HG03469 (cell line): Measurements from ENCODE around the gene DOCK2.

Source experiments
- ATAC-seq: cut with Tn5 transposase; IDR thresholded peaks from one replicate; pipeline ENCODE4 v1.9.1; 2021; ENCODE audit warnings: mild to moderate bottlenecking, moderate library complexity, moderate number of reproducible peaks; ENCODE audit not compliant: unreplicated experiment

The DOCK2 gene

GRCh38 chr5:169970911-169971765 lies 334.1 kb downstream of the DOCK2 start:
- ATAC-seq: no peak

GRCh38 chr5:169971780-169972179 lies 334.7 kb downstream of the DOCK2 start:
- no peak for ATAC-seq

- no peak for ATAC-seq
Measured at GRCh38 chr5:169973056-169973455, 336.0 kb downstream of the DOCK2 start.

GRCh38 chr5:169974121-169974770 lies 337.2 kb downstream of the DOCK2 start:
- no peak for ATAC-seq

GRCh38 chr5:169978714-169979113 lies 341.6 kb downstream of the DOCK2 start:
- no peak for ATAC-seq

GRCh38 chr5:169979871-169980270 lies 342.8 kb downstream of the DOCK2 start:
- no peak for ATAC-seq

- no peak for ATAC-seq
Measured at GRCh38 chr5:169980418-169981053, 343.5 kb downstream of the DOCK2 start, which contains the start of gene INSYN2B. INSYN2B (minus strand) TSS chr5:169980495; CDS start chr5:169883898, 96,597 bp downstream.

GRCh38 chr5:169988206-169988605 lies 351.1 kb downstream of the DOCK2 start:
- ATAC-seq: no peak

- ATAC-seq: no peak
Measured at GRCh38 chr5:169988947-169989346, 351.9 kb downstream of the DOCK2 start.

GRCh38 chr5:169989365-169989764 lies 352.3 kb downstream of the DOCK2 start:
- ATAC-seq: no peak

GRCh38 chr5:169991115-169991869 lies 354.2 kb downstream of the DOCK2 start:
- no peak for ATAC-seq

GRCh38 chr5:169992789-169993484 lies 355.9 kb downstream of the DOCK2 start:
- ATAC-seq: no peak

- no peak for ATAC-seq
Measured at GRCh38 chr5:169993485-169993790, 356.4 kb downstream of the DOCK2 start.

GRCh38 chr5:169997798-169998197 lies 360.7 kb downstream of the DOCK2 start:
- ATAC-seq: no peak

GRCh38 chr5:169999621-170000020 lies 362.5 kb downstream of the DOCK2 start:
- ATAC-seq: no peak

- ATAC-seq: no peak
Measured at GRCh38 chr5:170000155-170000554, 363.1 kb downstream of the DOCK2 start.

GRCh38 chr5:170006021-170006420 lies 368.9 kb downstream of the DOCK2 start:
- no peak for ATAC-seq

- ATAC-seq: no peak
Measured at GRCh38 chr5:170008376-170008775, 371.3 kb downstream of the DOCK2 start.

- ATAC-seq: no peak
Measured at GRCh38 chr5:170010595-170010994, 373.5 kb downstream of the DOCK2 start.

- no peak for ATAC-seq
Measured at GRCh38 chr5:170011751-170012150, 374.7 kb downstream of the DOCK2 start.

GRCh38 chr5:170012622-170013021 lies 375.5 kb downstream of the DOCK2 start:
- no peak for ATAC-seq
